GM18507 (cell line): ENCODE measurements around the gene SAFB.
A peak's percentile ranks its signal among the peaks of the same experiment; 100 is the strongest.

Source experiments
- DNase-seq: peaks from one replicate; pipeline ENCODE4 v3.0.0; 2011; ENCODE audit warnings: low read depth; ENCODE audit not compliant: insufficient read length; ENCODE audit errors: extremely low spot score
- FAIRE-seq: peaks from 2 replicates; lab custom pipeline; 2011; peaks lifted over from hg19 to GRCh38; lab: Jason Lieb, UNC

SAFB gene

DNA sequence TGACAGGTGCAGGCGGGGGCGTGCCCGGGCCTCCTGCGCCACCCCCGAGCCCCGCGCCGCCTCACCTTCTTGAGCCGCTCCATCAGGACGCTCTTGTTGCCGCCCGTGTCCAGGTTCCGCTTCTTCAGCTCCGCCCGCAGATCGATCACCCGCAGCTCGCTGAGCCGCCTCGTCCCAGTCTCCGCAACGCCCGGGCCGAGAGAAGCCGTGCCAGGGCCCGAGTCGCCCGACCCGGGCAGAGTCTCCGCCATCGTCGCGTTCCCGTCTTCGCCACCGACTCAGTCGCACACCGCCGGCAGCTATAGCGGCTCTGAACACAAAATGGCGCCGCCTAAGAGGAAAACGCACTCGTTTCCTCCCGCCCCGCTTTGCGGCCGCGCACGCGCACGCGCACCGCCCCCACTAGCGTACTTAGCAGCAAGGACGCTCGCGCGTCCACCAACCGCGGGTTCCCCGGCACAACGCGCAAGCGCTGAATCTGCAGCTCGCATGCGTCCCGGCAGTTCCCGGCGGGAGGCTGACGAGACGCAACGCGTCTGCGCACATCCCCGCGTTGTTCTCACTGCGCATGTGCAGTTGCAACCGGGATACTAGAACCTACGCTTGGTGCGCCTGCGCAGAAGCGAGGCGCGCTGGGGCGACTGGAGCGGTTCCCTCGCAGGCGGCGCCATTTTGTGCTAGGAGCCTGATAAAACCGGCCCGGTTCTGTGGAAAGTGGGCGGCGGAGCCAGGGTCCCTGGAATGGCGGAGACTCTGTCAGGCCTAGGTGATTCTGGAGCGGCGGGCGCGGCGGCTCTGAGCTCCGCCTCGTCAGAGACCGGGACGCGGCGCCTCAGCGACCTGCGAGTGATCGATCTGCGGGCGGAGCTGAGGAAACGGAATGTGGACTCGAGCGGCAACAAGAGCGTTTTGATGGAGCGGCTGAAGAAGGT lies at the start of gene SAFB, which contains the start of gene SAFB2:
Gene SAFB, plus strand, starts transcription at position 619 of the 932 bp plus-strand sequence. Its CDS starts 123 bp downstream, at position 742.
Gene SAFB2, minus strand, starts transcription at position 312 of the 932 bp plus-strand sequence. Its CDS starts 61 bp downstream, at position 251.
- FAIRE-seq (peak; percentile 99), DNase-seq (peak; percentile 95)

DNA sequence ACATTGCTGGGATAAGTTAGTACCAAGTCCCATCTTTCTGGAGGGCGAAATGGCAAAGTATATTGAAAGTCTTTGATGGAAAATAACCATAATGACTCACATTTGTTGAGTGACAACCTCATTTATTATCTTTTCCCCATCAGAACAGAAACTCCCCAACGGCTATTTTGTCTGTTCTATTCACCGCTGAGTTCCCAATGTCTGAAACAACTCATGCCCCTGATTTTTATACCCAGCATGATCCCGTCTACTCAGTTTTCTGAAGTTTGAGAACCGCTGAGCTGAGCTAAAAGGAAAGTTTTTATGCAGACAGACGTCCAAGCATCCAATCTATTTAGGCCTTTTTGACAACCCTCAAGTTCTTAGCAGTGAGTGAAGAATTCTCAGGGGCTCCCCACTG lies 47.3 kb upstream of the SAFB start:
- DNase-seq (no peak), FAIRE-seq (no peak)

DNA sequence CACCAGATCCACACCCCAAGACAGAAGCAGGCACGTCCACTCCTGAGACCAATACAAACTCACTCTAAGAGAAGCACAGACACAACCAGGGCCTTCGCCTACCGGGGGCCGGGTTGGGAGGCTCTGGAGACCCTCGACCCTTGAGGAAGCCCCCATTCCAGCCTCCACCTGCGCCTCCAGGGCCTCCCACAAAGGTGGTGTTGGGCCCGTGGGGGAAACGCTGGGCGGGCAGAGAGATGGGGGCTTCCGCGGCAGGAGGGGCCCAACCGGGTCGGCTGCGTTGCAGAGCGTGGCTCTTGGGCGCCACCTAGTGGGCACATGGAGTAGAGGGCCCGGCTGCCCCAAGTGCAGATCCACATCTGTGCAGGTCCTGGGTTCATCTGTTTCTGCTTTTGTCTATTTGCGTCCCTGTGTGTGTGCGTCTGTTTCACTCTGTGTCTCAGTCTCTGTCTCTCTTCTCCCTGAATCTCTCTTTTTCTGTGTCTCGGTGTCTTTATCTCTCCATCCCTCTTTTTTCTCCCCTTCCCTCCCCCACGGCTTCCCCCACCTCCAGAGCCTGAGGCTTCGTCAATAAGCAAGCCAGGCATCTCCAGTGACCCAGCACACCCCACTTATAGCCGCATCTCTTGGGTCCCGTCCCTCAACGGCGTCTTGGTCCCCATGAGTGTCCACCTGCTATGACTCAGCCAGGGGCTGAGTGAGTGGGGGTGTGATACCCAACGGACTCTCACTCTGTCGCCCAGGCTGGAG lies 44.6 kb upstream of the SAFB start:
- peak; percentile 66 for DNase-seq
- FAIRE-seq = peak; percentile 82

DNA sequence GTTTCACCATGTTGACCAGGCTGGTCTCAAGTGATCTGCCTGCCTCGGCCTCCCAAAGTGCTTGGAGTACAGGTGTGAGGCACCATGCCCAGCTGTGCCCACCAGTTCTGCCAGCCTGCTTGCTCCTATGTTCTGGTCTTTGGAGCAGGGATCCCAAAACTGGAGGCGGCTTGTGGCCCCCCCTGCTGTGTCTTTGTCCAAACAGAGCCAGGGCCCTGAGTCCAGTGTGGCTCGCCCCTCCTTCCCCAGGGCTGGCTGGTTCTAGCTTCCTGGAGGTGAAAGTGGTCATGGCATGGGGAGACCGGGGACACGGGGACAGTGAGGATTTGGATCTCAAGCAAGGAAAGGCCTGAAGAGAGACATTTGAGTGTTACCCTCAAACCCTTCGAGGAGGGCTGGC lies 43.6 kb upstream of the SAFB start:
- FAIRE-seq = no peak
- no peak for DNase-seq

DNA sequence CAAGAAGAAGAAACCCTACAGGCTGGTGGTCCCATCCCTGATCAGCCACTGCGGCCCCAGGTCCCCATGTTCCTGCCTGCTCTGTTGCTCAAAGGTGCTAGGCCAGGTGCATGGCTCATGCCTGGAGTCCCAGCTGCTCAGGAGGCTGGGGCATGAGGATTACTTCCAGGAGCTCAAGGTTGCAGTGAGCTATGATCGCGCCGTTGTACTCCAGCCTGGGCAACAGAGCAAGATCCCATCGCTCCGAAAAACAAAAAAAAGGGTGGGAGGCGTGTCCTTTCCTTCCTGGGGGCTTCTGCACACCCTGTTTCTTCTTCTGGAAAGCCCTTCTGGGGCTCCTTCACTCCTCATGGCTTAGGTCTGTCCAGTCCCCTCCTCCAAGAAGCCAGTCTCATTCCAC lies 43.2 kb upstream of the SAFB start:
- FAIRE-seq = no peak
- DNase-seq = no peak

DNA sequence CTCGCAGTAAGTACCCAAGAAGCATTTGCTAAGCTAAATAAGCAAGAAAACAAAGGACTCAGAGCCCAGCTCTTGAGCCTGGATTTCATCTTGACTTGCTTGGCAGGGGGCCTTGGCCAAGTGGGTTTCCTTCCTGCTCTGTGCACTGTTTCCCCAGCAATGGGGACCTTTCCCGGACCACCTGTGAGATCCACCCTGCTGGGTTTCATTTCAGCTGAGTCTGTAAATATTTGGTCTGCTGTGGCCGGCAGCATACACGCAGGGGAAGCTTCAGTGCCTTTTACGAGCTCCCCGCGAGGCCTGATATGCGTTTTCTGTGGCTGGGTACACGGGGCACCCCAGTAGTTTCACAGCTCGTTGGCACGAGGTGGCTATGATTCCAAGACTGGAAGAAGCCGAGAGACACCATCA lies 42.7 kb upstream of the SAFB start:
- DNase-seq (no peak), FAIRE-seq (no peak)

DNA sequence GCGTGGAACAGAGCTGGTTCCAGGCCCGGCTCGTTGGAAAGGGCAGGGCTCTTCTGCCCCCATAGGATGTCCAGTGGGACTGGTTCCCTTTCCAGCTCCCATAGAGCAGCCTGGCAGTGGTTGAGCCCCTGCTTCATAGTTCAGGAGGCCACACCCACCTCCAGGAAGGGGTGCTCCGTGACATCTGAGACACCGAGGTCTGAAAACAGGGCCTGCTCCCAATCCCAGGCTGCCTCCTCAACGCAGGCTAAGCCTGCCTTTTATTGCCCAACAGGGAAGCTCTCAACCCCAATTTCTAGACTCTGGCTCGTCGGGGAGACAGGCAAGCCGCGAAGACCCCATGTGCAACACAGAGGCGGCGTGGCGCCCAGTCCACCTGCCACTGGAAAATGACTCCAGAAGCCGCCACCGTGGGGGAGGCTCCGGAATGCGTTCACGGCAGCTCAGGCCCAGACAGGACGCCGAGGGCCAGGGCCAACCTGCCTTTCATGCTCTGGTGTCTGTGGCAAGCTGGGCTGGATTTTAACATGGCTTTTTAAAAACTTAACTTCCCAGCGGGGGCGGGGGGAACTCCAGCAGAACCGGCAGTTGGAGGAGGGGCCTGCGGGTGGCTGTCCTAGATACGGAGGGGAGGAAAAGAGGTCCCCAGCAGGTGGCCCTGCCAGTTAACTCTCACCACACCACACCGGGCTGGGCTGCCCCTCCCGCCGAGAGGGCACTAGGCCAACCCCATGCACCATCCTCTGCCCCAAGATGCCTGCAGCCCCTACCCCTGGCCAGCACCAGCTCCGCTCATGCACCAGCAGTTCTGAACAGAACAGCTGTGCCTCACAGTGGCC lies 37.2 kb upstream of the SAFB start:
- FAIRE-seq (no peak), DNase-seq (no peak)

DNA sequence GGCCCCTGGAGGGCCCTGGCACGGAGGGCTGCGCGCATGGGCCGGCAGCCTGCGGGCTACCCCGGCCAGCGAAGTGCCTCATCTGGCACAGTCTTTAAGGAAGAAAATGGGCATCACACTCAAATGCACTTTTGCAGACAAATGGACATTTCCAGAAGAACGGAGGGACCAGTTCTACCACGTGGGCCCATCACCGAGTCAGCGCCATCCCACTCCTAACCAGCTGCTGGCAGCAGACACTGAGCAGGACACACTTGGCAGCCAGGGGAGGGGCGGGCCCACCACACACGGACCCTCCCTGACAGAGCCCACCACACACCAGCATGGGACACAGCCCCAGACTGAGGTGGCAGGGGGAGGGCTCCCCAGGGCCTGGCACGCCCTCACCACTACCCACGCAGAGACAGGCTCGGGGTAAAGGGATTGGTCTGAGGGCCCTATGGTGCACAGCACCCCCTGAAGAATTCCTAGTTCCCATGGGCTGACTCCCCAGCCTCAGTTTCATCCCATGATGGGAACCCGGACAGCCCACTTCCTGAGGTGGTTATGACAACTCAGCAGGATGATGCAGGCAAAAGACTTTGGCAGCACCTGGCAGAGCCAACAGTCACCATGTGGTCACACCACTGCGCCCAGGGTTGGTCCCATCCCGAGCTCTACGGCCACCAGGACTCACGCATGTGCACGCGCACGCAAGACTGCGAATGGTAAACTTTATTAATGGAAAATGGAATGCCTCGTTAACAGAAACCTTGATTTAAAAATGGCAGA lies 36.4 kb upstream of the SAFB start:
- FAIRE-seq (no peak), DNase-seq (no peak)

DNA sequence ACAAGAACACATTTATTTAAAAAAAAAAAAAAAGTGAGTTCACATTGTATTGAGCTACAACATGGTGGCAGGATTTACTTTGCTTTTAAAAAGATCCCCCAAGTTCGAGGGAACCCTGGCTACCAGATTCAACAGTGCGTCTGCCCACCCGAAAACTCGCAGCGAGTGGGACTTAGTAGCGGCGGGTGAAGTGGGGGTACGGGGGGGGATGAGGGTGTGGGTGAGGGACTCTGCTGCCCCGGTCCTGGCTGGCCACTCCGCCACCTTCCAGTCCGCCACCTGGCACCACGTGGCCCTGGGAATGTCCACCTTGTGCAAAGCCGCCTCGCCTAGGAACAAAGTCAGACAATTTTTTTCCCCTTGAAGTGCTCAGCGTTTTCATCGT lies 35.8 kb upstream of the SAFB start:
- no peak for FAIRE-seq
- no peak for DNase-seq

DNA sequence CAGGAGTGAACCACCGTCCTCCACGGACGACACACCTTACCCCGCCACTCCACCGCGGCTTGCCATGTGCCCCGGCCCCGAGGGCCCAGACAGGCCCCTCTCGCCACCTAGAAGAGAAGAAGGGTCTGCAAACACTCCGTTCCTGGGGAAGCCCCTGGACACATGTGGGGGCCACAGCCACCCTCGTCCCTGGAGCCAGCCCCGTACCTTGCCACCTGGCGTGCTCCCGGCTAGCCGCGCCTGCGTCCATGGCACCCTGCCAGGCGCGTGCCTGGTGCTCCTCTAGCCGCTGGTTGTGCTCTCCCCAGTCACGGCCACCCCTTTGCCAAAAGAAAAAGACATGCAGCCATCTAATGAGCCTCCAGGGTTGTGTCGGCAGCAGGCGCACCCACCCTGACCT lies 35.2 kb upstream of the SAFB start:
- FAIRE-seq = no peak
- DNase-seq = no peak

DNA sequence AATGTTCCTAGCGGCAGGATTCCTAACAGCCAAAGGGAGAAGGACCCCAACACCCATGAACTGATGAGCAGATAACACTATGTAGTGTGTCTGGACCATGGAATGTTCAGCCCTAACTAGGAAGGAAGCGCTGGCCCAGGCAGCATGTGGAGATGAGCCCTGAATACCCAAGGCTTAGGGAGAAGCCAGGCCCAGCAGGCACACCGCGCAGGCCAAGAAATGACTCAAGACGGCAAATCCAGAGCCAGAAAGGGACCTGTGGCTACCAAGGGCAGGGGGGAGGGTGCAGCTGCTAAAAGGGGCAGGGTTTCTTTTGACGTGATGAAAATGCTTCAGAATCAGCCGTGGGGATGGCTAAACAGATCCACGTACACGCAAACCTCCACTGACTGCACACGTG lies 34.4 kb upstream of the SAFB start:
- no peak for DNase-seq
- FAIRE-seq = no peak

DNA sequence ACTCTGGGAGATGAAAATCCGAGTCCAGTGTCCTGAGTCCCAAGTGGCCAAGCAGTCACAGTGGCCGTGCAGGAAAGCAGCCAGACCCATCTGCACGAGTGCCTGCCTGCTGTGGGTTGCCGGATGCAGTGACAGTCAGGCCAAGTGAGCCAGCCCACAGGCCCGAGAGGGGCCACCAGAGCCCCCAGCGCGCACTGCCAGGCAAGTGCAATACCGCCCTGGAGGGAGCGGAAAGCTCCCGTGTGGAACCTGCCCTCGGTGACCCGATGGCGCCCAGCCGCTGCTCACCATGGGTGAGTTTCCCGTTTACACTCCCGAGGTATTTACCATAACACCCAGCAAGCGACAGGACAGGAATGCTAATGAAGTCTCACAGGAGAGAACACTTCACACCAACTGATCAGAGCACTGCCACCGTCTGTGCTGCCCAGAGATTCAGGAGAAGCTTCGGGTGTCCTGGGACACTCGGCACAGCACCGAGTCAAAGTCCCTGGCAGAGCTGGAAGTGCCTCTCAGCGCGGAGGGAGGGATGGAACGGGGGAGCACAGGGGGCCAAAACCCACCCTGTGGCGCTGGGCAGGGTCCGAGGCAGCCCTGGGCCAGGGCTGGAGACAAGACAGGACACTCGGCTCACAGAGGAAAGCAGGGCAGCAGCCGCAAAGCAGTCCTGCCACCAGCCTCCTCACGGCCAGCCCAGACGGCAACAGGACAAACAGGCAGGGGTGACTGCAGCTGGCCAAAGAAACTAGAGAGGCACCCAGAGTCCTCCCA lies 33.8 kb upstream of the SAFB start:
- FAIRE-seq = no peak
- no peak for DNase-seq

DNA sequence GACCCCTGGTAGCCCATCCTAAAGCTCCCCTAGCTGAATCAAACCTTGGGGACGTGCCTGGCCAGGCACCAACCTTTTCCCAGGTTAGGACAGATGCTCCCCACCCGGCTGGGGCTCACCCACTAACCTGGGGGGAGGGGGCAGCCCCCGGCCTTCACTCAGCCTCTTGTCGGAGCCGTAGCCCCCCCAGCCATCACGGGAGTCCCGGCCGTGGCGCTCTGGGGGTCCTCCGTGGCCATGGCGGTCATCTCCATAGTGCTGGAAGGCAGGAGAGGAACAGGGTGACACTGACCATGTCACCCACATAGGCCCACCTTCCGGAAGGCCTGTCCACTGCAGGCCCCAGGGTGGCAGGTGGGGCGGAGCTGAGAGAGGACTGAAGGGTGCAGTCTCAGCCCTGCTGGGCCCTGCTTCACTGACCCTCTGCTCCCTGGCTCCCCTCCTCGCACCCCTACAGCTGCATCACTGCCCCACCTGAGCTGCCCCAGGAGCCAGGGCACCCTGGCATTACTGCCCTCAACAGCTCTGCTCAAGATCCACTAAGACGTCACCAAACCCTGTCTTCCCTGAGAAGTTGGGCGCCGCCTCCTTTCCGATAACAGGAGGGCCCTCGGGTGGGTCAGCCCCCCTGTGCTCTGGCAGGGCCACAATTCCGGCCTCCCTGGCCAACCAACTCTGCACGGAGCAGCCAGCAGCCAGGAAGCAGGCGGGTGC lies 32.6 kb upstream of the SAFB start:
- no peak for FAIRE-seq

DNA sequence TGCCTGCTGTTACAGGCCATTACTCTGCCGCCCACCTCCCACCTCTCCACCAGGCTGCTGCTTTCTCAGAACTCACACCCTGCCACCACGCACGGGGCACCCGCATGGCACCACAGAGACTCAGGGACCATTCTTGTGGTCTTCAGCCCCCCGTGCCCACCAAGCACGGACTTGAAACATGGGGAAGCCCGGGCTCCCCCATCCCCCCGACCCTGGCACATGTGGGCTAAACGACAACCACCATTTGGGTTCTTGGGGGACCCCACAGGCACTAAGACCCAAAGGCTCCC lies 32.1 kb upstream of the SAFB start:
- FAIRE-seq (no peak), DNase-seq (no peak)

More for the DNA sequence above, 32.6 kb upstream of the SAFB start:
- no peak for DNase-seq

DNA sequence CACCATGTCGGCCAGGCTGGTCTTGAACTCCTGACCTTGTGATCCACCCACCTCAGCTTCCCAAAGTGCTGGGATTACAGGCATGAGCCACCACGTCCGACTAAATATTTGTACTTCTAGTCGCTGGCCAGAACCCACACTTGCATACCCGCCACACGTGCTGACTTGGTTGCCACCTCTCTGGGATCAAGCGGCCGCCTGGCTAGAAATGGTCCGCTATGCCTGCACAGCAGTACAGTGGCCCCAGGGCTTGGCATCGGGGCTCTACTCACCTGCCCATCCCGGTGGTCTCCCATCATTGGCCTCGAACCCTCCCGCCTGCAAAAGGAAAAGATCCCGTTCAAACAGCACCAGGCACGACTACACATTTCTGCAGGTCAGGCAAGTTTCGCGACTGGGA lies 31.4 kb upstream of the SAFB start:
- FAIRE-seq = no peak
- DNase-seq = no peak

DNA sequence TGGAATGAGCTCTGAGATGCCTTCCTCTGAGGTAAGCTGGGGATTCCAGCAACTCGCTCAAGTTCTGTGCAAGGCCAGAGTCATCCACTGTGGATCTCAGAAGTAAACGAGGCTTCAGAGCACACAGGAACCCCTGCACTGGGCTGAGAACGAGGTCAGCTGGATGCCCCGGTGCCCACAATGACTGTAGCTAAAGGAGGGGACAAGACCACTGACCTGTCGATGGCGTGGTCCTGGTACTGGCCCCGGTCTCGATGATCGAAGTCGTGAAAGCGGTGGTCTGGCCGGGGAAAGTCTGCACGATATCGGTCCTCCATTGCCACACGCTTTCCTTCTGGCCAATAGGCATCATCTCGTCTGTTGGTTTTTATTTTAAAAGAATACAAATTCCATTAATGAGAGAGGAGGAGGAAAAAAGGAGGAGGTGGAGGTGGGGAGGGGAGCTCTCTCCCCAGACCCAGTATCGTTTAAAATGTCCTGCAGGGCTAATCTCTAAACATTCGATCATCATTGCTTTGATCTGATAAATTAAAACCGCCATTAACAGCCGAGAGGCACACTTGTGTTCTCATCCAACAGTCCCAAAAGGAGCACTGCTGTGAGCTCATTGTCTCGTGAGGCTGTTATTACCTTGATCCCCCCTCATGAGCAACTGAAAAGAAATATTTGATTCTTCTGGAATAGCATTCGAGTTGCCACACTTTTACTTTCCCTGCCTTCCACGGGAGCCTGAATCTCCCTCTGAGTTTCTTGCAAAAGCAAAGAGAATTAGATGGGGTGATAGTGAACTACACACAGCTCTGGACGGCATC lies 30.1 kb upstream of the SAFB start:
- FAIRE-seq (no peak), DNase-seq (no peak)
